Ascending aorta (tissue), 2 donors: Measurements from ENCODE around the gene BCL3. TPM values are rescaled to one million over a fixed set of nuclear protein-coding genes. Genes with fewer than 3 reads are reported as not detected.

Experiments
- DNase-seq, 2 donors: peaks; one replicate each; pipeline ENCODE4 v3.0.0-alpha.2; 2019; ENCODE audit warnings: low spot score in 2 of 2
- H3K27ac ChIP-seq, 2 donors: fragments of 200-600 bp; sonication (generic); one replicate each; pipeline ENCODE4 v1.5.1; 2016 to 2017; ENCODE audit warnings: mild to moderate bottlenecking in 1 of 2
- H3K27me3 ChIP-seq: fragments of 200-600 bp; sonication (generic); one replicate; pipeline ENCODE4 v1.5.1; 2017
- H3K36me3 ChIP-seq, 2 donors: fragments of 200-600 bp; sonication (generic); one replicate each; pipeline ENCODE4 v1.5.1; 2016
- H3K4me1 ChIP-seq, 2 donors: fragments of 200-600 bp; sonication (generic); one replicate each; pipeline ENCODE4 v1.5.1; 2016 to 2017; ENCODE audit warnings: mild to moderate bottlenecking in 1 of 2
- H3K4me3 ChIP-seq, 2 donors: fragments of 200-600 bp; sonication (generic); one replicate each; pipeline ENCODE4 v1.5.1; 2016 to 2017; ENCODE audit warnings: mild to moderate bottlenecking in 1 of 2
- H3K9me3 ChIP-seq, 2 donors: fragments of 200-600 bp; sonication (generic); one replicate each; pipeline ENCODE4 v1.5.1; 2016
- intact Hi-C: fragments of 100-400 bp; cut with DNase I; formaldehyde crosslinking; loops from one replicate; pipeline ENCODE4 v1.15.1; 2023
- total RNA-seq: library from RNA; depleted of rRNA; stranded (reverse); fragments of >200 nt; gene quantifications from one replicate; pipeline ENCODE4 v1.1.0, GENCODE V29; 2016
- TF ChIP-seq, protein P1 (sequence below), 3 experiments: fragments of 200-600 bp in 2 of 3; fragments of 450-650 bp in 1 of 3; sonication (generic) in 2 of 3; IDR thresholded peaks; one replicate each; pipeline ENCODE4 v1.5.1; 2016 to 2019; ENCODE audit warnings: antibody characterized with exemption in 3 of 3, mild to moderate bottlenecking in 1 of 3, moderate library complexity in 1 of 3

BCL3 gene
- total RNA-seq, 1 donor from 2014 or later, result 66.2 TPM

DNA sequence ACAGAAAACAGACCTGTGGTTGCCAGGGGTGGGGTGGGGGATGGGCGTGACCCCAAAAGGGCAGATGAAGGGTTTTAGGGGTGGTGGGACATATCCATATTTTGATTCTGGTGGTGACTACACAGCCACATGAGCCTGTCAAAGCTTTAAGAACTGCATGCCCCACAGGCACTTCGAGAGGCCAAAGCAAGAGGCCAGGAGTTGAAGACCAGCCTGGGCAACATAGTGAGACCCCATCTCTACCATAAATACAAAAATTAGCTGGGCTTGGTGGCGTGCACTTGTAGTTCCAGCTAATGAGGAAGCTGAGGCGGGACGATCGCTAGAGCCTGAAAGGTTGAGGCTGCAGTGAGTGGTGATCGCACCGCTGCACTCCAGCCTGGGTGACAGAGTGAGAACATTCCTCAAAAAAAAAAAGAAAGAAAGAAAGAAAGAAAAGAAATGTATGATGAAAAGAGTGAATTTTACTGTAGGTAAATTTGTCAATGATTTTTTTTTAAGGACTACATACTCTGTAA is 18.9 kb upstream of the BCL3 start:
- H3K27me3 ChIP-seq, result no peaks in the 10 kb centered on the region
- H3K4me3 ChIP-seq, result no peak overlapping the region
- H3K4me1 ChIP-seq, result peaks cover 0 to 8% of the 10 kb centered on the region in 2 donors
- no peak overlapping the region for H3K27ac ChIP-seq
- intact Hi-C loops, result no loop called here
- no peaks in the 10 kb centered on the region for H3K36me3 ChIP-seq
- H3K9me3 ChIP-seq, result no peaks in the 10 kb centered on the region
- TF ChIP-seq, protein P1, sequence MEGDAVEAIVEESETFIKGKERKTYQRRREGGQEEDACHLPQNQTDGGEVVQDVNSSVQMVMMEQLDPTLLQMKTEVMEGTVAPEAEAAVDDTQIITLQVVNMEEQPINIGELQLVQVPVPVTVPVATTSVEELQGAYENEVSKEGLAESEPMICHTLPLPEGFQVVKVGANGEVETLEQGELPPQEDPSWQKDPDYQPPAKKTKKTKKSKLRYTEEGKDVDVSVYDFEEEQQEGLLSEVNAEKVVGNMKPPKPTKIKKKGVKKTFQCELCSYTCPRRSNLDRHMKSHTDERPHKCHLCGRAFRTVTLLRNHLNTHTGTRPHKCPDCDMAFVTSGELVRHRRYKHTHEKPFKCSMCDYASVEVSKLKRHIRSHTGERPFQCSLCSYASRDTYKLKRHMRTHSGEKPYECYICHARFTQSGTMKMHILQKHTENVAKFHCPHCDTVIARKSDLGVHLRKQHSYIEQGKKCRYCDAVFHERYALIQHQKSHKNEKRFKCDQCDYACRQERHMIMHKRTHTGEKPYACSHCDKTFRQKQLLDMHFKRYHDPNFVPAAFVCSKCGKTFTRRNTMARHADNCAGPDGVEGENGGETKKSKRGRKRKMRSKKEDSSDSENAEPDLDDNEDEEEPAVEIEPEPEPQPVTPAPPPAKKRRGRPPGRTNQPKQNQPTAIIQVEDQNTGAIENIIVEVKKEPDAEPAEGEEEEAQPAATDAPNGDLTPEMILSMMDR (IDR thresholded peaks at IDR 0.05), result no peak
- no peak for DNase-seq

DNA sequence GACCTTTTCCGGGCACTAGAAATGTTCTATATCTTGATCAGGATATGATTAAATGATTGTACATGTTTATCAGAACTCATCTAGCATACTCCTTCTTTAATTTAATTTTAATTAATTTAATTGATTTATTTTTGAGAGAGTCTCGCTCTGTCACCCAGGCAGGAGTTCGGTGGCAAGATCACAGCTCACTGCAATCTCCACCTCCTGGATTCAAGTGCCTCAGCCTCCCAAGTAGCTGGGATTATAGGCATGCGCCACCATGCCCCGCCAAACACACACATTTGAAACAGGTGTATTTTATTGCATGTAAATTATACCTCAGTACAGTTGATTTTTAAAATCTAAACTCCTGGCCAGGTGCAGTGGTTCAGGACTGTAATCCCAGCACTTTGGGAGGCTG is 17.4 kb upstream of the BCL3 start:
- no peak overlapping the region for H3K4me3 ChIP-seq
- no peaks in the 10 kb centered on the region for H3K4me1 ChIP-seq
- no peaks in the 10 kb centered on the region for H3K27me3 ChIP-seq
- H3K9me3 ChIP-seq, result no peaks in the 10 kb centered on the region
- H3K27ac ChIP-seq, result no peak overlapping the region
- no peak for DNase-seq
- H3K36me3 ChIP-seq, result no peaks in the 10 kb centered on the region
- TF ChIP-seq, protein P1 (IDR thresholded peaks at IDR 0.05), result no peak
- intact Hi-C loops, result no loop called here

DNA sequence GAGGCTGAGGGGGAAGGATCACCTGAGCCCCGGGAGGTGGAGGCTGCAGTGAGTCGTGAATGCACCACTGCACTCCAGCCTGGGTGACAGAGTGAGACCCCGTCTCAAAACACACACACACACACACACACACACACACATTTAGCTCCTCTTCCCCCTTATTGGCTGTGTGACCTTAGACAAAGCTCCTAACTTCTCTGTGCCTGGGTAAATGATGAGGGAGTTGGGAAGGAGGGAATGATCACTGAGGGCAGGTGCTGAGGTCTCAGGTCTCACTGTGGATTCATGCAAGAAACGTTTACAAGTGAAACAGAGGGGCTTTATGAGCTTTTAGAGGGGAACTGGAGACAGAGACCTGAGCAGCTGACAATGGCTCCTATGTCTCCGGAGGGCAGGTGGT is 16.9 kb upstream of the BCL3 start:
- intact Hi-C loops, result no loop called here
- H3K4me1 ChIP-seq, result no peaks in the 10 kb centered on the region
- TF ChIP-seq, protein P1 (IDR thresholded peaks at IDR 0.05), result no peak
- no peak overlapping the region for H3K27ac ChIP-seq
- no peaks in the 10 kb centered on the region for H3K27me3 ChIP-seq
- no peaks in the 10 kb centered on the region for H3K9me3 ChIP-seq
- H3K4me3 ChIP-seq, result no peak overlapping the region
- H3K36me3 ChIP-seq, result no peaks in the 10 kb centered on the region
- DNase-seq, result no peak

DNA sequence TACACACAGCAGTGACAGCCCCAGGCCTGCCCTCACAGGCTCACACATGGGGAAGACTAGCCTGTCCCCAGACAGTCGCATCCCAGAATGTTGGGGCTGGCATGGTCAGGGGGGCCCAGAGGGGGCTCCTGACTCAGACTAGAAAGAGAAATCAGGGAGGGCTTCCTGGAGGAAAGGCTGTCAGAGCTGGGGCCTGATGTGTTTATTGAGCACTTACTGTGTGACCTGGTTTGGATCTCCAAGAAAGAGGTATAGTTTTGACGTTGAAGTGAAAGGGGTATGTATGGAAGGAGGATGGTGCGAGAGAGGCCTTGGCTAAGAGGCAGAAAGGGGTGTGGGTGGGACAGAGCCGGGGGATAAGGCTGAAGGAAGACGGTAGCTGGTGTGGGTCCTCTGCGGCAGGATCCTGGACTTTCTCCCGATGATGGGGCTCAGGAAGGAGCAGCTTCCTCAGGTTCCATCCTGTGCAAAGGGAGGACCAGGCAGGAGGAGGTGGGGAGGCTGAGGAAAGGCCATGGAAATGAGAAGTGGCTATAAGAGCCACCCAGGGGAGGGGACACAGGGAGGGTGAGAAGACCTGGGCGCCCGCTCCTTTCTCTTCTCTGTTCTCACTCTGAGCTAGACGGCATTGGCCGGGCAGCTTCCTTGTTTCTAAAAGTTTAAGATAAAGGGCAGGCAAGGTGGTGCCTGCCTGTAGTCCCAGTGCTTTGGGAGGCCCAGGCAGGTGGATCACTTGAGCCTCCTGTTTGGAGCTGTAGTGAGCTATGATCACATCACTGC is 16.1 kb upstream of the BCL3 start:
- no peak for DNase-seq
- TF ChIP-seq, protein P1 (IDR thresholded peaks at IDR 0.05), result no peak
- intact Hi-C loops, result no loop called here
- Histone ChIP-seq H3K4me1 (no peaks in the 10 kb centered on the region), H3K27ac (no peak overlapping the region), H3K9me3 (no peaks in the 10 kb centered on the region), H3K36me3 (no peaks in the 10 kb centered on the region), H3K4me3 (no peak overlapping the region), H3K27me3 (no peaks in the 10 kb centered on the region)

DNA sequence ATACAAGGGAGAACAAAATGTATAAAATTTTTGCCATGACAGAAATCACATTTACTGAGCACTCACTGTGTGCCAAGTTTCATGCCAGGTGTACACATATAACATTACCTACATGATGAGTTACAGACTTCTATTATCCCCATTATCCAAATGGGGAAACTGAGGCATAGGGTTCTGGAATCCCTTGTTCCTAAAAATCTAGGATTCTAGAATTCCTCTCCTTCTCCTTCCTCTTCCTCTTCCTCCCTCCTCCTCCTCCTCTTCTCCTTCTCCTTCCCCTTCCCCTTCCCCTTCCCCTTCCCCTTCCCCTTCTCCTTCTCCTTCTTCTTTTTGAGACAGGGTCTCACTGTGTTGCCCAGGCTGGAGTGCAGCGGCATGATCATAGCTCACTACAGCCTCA is 14.2 kb upstream of the BCL3 start:
- intact Hi-C loops, result no loop called here
- H3K36me3 ChIP-seq, result no peaks in the 10 kb centered on the region
- DNase-seq, result no peak
- no peaks in the 10 kb centered on the region for H3K4me1 ChIP-seq
- TF ChIP-seq, protein P1 (IDR thresholded peaks at IDR 0.05), result no peak
- no peaks in the 10 kb centered on the region for H3K9me3 ChIP-seq
- no peak overlapping the region for H3K4me3 ChIP-seq
- H3K27me3 ChIP-seq, result no peaks in the 10 kb centered on the region
- no peak overlapping the region for H3K27ac ChIP-seq
